GM19467 (cell line): ENCODE data around the gene PSMD6.

Experiments
- ATAC-seq: cut with Tn5 transposase; IDR thresholded peaks from one replicate; pipeline ENCODE4 v1.9.1; 2021; ENCODE audit warnings: mild to moderate bottlenecking, moderate library complexity; ENCODE audit not compliant: unreplicated experiment

Gene PSMD6

DNA sequence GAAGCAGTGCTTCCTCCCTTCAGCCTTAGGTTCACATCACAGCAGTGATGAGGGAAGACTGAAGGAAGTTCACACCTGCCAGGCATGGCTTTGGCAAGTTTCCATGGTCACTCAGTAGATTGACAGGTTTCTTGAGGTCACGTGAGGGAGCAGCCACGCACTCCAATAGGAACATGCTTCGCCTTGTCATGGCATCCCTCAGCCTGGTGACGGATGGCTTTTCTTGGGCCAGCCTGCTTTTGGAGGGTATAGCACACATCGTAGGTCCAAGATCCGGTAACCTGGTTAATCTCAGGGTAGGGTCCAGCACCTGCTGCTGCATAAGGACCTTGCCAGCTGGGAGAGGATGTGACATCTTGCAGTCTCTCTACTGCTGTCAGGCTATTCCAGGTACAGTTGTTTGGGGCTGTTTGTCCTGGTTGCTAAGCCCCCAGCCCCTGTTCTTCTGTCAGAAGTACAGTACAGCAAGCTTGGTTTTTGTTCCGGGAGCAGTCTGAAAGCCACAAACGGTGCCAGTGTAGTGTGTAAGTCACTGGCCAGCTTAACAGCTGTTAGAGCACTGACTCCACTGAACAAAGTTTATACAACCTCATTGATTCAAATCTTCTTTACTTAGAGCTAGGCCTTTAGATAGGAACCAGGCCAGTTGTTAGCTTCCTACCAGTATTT is 42.3 kb downstream of the PSMD6 start:
- ATAC-seq = no peak

DNA sequence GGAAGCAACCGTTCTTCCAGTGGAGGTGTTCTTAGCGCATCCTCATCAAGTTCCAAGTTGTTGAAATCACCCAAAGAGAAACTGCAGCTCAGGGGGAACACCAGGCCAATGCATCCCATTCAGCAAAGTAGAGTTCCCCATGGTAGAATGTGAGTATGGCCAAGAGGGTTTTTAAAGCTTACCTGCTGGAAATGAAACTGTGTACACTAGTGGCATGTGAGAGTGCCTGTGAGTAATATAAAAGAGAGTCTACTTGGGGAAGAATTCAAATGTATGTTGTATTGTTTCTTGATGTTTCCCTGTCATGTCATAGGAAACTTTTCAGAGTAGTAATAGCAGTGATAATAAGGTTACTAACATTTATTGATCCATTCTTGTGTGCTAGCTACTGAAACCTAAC is 43.3 kb downstream of the PSMD6 start:
- ATAC-seq = no peak

DNA sequence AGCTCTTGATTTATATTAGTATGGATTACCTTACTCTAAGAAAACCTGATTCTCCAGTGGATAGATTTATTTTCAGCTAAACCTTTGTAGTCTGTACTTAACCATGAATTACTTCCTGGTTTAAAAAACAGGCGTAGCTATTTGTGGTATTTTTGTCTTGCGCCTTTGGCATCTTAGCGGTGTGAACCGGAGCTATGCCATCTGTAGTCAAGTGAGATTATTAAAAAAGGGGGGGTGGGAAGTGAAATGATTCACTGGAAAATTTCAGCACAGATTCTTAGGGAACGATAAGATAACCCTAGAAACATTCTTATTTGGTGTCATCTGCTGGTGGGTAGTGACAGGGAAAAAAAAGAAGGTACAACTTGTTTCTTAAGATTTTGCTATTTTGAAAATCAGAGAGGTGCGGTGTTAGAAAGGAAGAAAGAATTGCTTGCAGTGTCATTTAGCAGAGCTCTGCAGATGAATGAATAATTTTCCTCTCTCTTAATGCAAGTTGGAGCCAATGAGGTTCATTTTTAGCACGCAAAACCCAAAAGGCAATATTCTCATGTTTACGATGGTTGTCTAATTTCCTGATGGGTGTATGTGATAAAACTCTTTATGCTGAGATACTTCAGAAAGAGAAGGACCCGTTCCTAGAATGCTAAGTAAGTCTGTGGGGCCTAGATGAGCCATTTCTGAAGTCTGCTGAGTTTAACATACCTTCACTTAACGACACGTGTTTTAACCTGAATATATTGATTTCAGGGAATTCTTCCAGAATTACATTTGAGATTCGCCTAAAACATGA is 44.0 kb downstream of the PSMD6 start:
- no peak for ATAC-seq

DNA sequence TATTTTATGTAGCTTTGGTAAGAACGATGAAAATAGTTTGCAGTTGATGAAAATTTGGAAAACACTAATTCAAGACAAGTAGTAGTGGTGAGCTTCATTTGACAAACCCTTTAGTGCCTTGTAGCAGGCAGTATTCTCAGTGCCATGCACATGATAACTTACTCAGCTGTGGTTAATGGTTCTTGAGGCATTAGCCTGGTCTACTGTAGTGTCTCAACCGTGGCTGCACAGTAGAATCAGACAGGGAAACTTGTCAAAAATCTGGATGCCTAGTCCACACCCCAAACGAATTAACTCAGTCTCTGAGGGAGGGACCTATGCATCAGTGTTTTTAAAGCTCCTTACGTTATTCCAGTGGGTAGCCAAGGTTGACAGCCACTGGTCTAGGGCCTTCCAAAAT is 45.4 kb downstream of the PSMD6 start:
- no peak for ATAC-seq

DNA sequence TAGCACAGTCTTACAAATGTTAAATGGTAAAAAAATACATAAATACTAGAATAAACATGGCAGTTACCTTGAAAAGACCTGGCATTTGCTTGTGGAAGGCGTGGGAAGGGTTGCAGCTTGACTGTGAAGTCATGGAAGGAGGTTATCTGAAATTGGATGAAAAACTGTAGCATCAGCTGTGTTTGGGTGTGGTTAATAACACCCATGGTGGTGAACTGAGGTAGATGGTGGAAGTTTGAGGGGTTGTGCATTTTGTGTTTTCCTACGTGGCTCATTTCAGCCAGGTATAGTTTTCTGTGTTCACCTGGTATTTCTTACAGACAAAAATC is 46.5 kb downstream of the PSMD6 start:
- ATAC-seq = no peak

DNA sequence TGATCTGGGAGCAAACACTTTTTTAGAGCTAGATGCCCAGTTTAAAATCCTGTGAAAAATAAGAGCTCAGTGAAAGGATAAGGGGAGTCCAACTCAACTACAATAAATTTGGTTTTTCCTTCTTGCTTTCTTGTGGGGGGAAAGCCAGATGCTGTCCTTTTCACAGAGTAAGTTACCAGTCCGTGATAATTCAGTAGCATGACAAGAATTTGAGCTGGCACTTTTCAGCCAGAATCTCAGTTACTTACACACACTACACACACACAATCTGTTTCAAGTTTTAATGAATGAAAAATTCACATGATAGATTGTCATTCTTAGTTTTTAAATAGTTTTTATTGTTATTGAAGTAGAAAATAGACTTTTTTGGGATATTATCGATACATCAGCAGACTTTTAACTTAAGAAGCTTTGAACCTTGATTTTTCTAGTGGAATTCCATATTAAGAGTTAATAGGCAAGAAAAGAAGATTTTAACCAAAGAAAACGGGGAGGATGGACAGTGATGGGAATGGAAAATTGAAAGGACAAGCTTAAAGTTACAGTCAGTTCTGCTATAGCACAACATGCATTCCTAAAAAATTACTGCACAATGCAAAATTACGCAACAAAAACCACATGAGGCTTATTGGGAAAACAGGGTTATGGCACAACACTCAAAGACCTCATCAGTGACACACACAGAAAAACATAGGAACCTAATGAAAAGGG is 47.0 kb downstream of the PSMD6 start:
- no peak for ATAC-seq

DNA sequence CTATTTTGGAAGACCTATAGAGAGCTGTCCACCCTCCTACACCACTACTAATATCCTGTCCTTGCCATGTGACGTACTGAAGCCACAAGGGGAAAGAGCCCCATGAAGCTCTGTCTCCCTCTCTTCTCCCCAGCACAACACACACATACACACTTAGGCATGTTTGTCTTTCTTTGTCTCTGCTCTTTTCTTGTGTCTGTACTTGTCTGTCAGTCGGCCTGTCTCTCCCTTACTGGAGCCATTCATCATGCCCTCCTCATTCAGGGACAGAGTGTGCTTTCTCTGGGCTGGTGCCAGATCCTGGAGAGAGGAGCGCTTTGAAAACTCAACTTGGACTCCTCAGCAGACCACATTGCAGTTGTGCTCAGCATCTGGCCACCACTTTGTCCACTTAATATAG is 47.6 kb downstream of the PSMD6 start:
- no peak for ATAC-seq

DNA sequence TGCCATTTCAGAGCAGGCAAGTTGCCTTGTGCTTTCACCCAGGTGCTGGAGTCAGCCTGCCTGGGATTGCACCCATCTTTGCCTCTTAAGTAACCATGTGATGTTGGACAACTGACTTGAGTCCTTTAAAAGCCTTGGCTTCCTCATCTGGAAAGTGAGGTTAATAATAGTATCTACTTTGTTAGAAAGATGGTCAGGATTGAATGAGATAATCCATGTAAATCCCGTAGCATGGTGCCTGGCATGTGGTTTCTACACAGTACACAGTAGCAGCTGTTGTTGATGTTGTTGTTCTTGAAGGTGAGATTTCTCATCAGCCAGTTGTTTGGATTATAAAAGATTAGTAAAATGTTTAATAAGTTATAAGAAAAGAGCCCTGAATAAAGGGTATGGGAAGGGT is 48.8 kb downstream of the PSMD6 start:
- no peak for ATAC-seq

DNA sequence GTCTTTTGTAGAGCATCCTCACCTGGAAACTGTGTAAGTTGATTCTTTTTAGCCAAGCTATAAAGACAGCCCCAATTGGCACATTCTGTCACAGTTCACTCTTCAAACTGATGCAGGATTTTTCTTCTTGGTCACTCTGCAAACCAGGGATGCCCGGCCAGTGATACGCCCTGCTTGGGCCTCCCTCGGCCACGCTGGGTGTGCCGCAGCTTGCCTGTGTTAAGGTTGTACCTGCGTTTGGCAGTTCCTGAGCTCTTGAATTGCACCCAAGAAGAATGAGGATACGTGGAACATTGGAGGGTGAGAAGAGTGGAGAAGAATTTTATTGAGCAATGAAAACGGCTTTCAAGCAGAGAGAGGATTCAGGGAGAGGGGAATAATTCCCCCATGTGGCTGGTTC is 49.9 kb downstream of the PSMD6 start:
- ATAC-seq = no peak

DNA sequence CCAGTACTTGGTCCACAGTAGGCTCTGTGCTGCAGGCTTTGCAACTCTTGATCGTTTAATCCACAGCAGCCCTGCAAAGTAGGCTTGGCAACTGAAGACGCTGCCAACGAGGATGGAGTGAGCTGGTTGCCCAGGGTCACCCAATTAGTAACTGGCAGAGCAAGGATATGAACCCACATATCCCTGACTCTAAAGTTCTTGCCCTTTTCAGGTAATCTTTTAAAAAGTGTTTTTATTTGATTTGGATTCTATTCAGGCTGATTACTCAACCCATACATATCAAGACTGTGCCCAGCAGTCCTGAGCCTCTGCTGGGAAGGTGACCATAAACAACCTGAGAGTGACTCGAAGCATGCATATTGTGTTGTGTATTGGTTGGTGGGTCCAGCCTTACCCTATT is 50.3 kb downstream of the PSMD6 start:
- ATAC-seq = no peak

DNA sequence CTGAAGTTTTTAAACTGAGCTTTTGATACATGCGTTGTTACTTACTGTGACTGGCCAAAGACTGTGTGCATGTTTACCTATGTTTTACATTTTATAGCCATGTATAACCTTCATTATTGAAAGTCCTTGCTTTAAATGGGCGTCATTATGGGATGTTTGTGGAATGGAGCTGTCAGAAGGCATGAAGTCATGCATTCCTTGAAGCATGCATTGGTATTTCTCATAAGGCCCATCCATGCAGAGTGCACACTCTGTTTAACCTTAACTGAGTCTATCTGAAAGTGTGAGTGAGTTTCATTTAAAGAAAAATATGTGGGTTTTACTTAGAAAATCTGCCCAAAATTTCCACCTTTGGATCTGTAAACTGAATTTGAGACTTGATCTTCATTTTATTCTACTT is 51.1 kb downstream of the PSMD6 start:
- ATAC-seq = no peak

DNA sequence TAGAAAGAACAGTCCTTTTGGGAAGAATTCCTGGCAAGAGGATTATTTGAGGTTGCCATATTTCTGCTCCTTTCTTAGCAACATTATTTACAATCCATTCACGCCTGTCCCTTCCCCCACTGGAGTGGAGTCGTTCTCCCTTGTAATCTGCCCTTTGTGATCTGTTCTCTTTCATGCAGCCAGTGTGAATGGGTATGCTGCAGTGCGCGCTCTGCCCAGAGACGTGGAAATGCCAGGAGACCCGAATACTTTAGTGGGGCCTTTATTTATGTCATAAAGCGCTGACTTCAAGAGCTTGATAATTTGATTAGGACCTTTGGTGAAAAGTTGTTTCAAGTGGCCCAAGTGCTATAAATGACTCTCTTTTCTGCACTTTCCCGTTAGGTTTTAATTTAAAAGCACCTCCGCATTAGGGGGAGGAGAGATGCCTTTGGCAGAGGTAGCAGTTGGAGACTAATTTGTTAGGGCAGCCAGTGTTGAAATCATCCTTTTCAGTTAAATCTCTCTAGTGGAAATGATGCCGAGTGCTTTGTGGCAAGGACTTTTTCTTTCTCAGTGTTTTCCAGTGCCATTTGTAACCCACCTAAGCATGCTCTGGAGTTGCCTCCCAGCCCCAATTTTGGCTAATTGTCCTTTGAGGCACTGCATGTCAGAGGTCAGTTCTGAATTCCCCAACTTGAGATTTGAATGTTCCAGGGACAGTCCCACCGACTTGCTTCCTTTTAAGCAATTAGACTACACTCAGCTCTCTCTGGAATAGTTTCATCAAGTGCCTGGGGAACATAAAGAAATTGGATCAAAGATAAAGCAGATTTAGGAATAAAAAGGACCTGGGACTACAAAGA is 52.4 kb downstream of the PSMD6 start:
- no peak for ATAC-seq

DNA sequence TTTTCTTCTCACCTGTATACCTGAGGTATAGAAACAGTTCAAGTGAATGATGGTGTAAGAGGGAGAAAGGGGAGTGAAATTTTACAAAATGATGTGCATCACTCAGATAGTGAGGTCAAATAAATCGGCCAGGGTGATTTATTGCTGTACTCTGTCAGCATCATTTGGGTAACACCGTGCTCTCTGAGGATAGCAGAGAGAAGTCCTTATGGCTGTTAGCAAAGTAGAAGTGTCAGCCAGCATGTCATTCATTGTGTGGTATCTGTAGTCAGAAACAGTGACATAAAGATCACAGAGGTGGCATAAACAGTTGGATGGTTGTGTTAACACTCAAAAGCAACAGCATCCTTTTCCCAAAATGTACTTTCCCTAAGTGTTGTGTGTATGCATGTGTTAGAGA is 53.4 kb downstream of the PSMD6 start:
- ATAC-seq = no peak

DNA sequence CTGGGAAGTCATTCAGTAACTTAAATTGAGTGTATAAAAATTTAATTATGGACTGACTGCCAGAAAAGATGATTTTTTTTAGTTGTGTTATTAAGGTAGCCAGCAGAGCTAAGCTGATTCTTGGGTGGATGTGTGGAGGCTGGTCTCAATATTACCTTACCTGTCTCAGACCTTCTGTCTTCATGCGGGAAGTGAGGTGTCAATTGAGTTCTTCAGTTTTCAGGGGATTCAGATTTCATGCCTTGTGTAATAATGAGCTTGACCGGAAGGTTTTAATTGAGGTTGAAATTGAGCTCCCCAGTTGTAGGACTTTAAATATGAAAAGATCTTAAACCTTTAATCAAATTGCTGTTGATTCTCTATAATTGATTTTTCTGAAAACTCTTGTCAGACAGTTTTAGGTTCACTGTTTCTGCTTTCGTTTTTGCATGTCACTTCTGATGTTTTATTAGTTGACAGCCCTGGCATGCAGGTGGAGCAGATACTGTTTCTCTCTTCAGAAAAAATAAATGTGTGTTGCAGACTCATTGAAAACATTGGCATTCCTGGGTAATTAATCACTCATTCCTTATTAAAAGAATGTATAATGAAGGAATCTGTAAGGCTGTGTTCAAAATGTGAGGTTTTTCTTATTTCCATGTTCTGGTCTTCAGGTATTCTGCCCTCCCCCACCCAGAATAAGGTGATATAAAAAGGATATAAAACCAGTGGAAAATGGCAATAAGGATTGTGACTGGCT is 54.5 kb downstream of the PSMD6 start:
- peak; percentile 16 for ATAC-seq

DNA sequence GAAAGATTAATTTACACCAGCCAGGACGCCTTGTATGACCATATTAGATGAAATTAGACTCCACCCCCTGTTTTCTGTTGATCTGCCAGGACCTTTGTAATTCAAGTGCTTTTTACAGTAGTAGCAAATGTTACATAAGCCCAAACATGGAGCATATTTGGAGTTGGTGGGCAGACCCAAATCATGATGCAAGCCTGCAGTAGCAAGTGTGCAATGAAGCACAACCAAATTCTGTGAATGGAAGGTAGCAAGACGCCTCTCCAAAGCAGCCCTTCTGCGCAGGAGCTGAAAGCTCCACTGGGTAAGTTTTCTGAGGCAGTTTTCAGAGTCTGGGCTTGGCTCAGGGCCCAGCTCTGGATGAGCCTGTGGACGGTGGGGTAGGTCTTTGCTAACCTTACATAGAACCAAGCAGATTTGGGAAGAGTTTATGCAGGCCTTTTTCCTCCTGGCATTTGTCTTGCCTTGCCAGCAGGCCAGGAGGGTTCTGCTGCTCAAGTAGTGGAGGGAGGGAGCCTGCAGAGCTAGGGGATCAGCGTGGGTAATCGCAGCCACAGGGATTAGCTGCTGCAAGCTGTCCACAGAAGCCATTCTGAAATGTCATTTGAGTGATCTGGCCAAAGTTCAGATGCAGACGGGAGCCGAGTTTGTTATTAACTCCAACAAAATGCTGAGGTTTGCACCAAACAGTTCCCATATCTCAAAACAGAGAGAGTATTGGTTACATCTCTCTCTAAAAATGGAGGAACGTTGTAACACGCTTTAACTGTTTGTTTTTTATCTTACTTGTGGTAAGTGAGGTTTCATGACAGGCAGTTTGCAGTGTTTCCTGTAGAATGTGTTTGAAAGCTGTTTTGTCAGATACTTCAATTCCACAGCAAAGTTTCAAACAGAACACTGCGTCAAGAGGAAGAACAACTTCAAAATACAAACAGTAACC is 55.4 kb downstream of the PSMD6 start:
- peak; percentile 74 for ATAC-seq

DNA sequence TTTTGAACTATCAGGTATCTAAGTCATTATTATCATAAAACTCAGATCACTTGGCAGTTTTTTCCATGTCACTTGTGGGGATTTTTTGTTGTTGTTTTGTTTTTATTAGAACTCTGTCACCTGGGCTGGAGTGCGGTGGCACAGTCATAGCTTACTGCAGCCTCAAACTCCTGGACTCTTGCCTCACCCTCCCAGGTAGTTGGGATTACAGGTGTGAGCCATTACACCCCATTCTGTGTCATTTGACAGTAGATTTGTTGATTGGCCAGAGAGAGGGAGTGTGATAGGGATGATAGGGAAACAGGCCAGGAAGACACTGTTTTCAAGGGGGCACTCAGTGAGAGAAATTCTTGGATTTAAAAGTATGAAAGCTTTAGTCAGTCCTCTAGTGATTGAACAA is 56.4 kb downstream of the PSMD6 start:
- ATAC-seq = no peak

DNA sequence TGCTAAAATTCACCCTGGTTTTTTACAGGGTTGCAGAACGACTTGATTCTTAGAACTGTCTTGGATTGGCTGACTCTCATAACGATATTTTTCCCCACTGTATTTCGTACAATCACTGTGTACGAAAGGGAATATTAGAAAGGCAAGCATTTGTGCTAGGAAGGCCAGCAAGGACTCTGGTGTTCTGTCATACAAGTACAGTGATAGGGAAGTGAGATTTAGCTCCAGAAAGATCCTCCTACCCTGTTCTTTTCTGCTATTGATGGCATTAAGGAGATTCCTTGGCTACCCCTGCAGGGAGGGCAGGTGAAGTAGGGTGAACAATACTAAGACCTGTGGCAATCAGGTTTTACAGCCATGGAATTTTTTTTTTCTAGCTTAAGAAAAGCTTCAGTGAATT is 57.3 kb downstream of the PSMD6 start:
- ATAC-seq = no peak

DNA sequence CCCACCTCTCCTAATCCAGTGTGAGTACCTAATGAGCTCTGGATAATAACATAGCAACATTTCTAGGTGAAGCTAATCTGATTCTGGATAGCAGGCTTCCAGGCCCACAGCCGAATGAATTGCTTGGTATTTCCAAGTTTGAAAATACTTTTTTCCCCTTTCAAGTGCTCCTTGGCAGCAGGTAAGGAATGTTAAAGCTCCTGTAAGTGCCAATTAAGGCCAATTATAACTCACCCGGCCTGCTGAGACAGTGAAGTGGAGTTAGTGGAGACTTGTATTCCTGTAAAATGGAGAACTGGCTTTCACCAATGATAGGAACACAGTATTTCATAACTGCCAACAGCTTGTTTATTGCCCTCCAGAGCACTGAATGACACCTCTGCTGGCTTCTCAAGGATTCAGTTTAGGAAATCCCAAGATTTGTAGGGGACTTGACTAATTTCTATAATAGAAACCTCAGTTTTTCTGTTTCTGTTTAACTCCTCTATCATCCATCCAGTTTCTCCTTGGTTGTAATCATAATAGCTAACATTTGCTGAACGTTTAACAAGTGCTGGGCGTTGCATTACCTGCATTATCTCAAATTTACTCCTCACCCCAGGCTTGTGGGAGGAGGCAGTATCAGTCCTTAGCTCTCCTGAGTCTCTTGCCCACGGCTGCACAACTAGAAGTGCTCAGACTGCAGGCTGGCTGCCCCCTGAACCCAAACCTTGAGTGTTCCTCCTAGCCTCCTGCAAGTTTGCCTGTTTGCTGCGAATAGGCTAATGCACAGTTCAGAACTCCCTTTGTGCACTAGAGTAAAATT is 58.4 kb downstream of the PSMD6 start:
- ATAC-seq = no peak

DNA sequence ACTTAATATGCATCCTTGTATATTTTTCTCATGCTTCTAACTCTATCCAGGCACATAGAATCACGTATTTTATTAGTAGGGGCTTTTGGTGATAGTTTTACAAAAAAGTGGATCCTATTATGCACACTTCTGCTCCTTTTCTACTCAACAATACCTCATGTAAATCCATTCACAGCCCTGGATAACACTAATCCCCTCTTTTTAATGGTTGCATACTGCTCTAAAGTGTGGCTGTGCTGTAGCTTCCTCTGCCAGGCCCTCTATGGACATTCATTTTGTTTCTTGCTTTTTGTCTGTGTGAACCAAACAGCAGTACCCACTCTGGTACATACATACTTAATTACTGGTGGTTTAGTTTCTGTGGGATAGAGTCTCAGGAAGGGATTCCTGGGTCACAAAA is 59.8 kb downstream of the PSMD6 start:
- ATAC-seq = no peak
